ENCODE measurements around the gene HOGA1. TPM values are rescaled to one million over a fixed set of nuclear protein-coding genes. Genes with fewer than 3 reads are reported as not detected.
A peak's percentile ranks its signal among the peaks of the same experiment; 100 is the strongest.

Gene HOGA1
- total and polyA plus RNA-seq, 8 donors, result 0.85 to 2.2 (median 1.3) TPM

DNA sequence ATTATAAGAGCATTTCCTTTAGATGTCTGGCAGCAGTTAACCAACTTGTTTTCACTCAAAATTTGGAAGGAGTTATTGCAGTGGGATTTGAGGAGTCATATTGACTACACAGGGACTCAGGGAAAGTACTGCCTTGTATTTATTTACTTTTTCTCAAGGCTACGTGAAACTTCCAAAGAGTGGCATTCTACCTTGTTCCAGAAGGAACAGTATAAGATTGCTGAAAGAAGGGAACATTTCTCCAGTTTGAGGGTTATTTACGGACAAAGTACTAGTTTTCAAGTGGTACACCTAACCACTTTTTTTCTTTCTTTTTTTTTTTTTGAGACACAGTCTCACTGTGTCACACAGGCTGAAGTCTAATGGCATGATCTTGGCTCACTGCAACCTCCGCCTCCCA, 44.0 kb downstream of the HOGA1 start:
- H3K4me3 ChIP-seq, result no peak overlapping the region
- no peak overlapping the region for H3K27ac ChIP-seq
- no peaks in the 10 kb centered on the region for H3K36me3 ChIP-seq
- no peaks in the 10 kb centered on the region for H3K9me3 ChIP-seq
- H3K27me3 ChIP-seq, result no peaks in the 10 kb centered on the region
- ATAC-seq (peak; percentile 74), DNase-seq (peak in 1 of 4 donors; percentile 22)
- peaks cover 3 to 5% of the 10 kb centered on the region in 2 donors for H3K4me1 ChIP-seq
- TF ChIP-seq, protein P1, sequence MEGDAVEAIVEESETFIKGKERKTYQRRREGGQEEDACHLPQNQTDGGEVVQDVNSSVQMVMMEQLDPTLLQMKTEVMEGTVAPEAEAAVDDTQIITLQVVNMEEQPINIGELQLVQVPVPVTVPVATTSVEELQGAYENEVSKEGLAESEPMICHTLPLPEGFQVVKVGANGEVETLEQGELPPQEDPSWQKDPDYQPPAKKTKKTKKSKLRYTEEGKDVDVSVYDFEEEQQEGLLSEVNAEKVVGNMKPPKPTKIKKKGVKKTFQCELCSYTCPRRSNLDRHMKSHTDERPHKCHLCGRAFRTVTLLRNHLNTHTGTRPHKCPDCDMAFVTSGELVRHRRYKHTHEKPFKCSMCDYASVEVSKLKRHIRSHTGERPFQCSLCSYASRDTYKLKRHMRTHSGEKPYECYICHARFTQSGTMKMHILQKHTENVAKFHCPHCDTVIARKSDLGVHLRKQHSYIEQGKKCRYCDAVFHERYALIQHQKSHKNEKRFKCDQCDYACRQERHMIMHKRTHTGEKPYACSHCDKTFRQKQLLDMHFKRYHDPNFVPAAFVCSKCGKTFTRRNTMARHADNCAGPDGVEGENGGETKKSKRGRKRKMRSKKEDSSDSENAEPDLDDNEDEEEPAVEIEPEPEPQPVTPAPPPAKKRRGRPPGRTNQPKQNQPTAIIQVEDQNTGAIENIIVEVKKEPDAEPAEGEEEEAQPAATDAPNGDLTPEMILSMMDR (IDR thresholded peaks at IDR 0.05), result no peak
- intact Hi-C loops (cut with DNase I), result no loop called here

DNA sequence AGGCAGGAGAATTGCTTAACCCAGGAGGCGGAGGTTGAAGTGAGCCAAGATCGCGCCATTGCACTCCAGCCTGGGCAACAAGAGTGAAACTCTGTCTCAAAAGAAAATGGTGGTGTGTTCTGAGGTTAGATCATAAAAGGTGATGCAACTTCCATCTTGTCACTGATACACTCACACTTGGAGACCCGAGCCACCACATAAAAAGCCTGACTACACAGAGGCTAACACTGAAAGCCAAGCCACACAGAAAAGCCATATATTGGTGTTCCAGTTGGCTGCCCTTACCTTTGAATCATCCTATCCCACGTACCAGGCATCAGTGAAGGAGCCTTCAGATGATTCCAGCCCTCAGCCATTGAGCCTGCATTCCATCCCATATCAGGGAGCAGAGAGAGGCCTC, 45.1 kb downstream of the HOGA1 start:
- no peak for DNase-seq
- Histone ChIP-seq H3K4me3 (no peak overlapping the region), H3K9me3 (no peaks in the 10 kb centered on the region), H3K27ac (no peak overlapping the region), H3K27me3 (no peaks in the 10 kb centered on the region), H3K4me1 (peaks cover 3 to 5% of the 10 kb centered on the region in 2 donors), H3K36me3 (no peaks in the 10 kb centered on the region)
- intact Hi-C loops (cut with DNase I), result no loop called here
- TF ChIP-seq, protein P1 (IDR thresholded peaks at IDR 0.05), result no peak
- ATAC-seq, result no peak

DNA sequence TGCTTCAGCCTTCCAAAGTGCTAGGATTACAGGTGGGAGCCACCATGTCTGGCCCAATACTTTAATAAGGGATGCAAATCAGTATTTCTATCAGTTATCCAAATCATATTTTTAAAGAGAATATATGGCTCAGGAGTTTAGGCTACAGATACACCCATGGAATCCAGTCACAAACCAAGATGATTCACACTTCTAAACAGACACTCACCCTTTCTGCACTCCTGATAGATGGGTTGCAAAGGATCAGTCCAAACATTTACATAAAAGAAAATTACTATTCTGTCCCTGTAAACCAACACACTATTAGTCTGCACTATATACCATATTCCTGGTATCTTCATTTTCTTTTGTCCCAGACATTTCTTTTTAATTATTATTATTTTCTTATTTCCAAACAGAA, 46.9 kb downstream of the HOGA1 start:
- no peaks in the 10 kb centered on the region for H3K36me3 ChIP-seq
- ATAC-seq (no peak), DNase-seq (no peak)
- intact Hi-C loops (cut with DNase I), result no loop called here
- H3K27ac ChIP-seq, result no peak overlapping the region
- no peak overlapping the region for H3K4me3 ChIP-seq
- no peaks in the 10 kb centered on the region for H3K27me3 ChIP-seq
- H3K4me1 ChIP-seq, result peaks cover 3 to 5% of the 10 kb centered on the region in 2 donors
- TF ChIP-seq, protein P1 (IDR thresholded peaks at IDR 0.05), result no peak
- no peaks in the 10 kb centered on the region for H3K9me3 ChIP-seq

DNA sequence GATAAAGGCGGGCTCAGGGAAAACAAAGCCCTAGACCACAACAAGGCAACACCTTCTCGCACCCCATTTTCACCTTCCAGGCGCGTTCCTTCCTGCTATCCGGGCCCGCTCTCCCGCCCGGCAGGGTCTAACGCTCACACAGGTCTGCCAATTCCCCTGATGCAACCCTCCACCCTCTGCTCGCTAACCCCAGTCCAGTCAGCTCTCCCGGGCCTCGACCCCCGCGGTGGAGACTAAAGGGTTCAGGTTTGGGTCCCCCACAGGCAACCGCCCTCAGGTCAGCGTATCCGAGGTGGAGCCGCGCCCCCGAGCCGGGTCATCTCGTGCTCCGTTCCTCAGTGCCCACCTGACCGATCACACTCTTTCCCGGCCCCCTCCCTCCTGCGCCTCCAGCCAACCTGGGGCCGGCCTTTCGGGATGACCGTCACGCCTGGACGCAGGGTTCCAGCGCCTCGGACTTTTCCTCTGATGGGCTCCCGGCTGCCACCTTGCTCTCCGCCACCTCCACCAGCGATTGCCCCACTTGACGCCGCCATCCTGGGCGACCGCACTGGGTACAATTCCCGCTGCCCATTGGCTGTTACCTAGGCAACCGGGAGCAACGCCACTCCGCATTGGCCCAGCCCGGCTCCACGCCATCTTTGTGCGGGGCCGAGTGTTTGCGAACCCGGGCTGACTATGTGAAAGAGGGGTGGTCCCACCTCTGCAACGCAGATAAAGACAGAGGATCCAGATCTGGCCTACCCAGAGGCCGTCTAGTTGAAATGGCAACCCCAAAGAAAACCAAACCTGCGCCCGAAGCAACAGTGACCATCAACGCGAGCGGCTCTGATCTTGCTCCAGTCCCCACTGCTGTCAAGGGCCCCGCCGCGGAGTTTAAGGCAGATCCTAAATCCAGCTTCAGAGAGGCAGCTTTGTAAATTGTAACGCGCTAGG, 49.0 kb downstream of the HOGA1 start, which contains the start of gene MORN4:
TSS of gene MORN4 (minus strand) at position 552 of the 936 bp plus-strand sequence. CDS start 13,847 bp downstream, outside the sequence.
- ATAC-seq (peak; percentile 99), DNase-seq (peak; percentile 93 to 94 (median 94))
- H3K4me3 ChIP-seq, result peak within 1 kb of the TSS; percentile 69 to 70
- intact Hi-C loops (cut with DNase I), result no loop called here
- no peaks in the 10 kb centered on the region for H3K27me3 ChIP-seq
- H3K36me3 ChIP-seq, result no peaks in the 10 kb centered on the region
- H3K4me1 ChIP-seq, result peaks cover 3 to 5% of the 10 kb centered on the region in 2 donors
- H3K9me3 ChIP-seq, result no peaks in the 10 kb centered on the region
- H3K27ac ChIP-seq, result peak within 1 kb of the TSS in 1 of 2 donors; percentile 58
- TF ChIP-seq, protein P1 (IDR thresholded peaks at IDR 0.05), result no peak

DNA sequence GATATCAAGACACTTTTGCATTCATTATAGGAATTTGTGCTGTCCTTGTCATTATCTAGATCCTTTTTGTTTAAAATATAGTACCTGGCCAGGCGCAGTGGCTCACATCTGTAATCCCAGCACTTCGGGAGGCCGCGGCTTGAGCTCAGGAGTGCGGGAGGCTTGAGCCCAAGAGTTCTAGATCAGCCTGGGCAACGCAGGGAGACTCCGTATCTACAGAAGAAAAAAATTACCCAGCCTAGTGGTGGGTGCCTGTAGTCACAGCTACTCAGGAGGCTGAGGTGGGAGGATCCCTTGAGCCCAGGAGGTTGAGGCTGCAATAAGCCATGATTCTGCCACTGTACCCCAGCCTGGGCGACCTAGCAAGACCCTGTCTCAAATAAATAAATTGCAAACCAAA, 49.7 kb downstream of the HOGA1 start:
- no peaks in the 10 kb centered on the region for H3K36me3 ChIP-seq
- H3K27ac ChIP-seq, result peak overlapping the region in 1 of 2 donors; percentile 58
- H3K4me1 ChIP-seq, result peaks cover 3 to 5% of the 10 kb centered on the region in 2 donors
- intact Hi-C loops (cut with DNase I), result no loop called here
- H3K4me3 ChIP-seq, result peak overlapping the region; percentile 69 to 70
- no peaks in the 10 kb centered on the region for H3K9me3 ChIP-seq
- DNase-seq (no peak), ATAC-seq (peak; percentile 55)
- TF ChIP-seq, protein P1 (IDR thresholded peaks at IDR 0.05), result peak; percentile 23 to 29
- H3K27me3 ChIP-seq, result no peaks in the 10 kb centered on the region

Measured in left lung (tissue), 10 donors.